CD4-positive, CD25-positive, alpha-beta regulatory T cell (primary cell): Measurements from ENCODE around the gene SPATS1. TPM values are rescaled to one million over a fixed set of nuclear protein-coding genes. Genes with fewer than 3 reads are reported as not detected.
A peak's percentile ranks its signal among the peaks of the same experiment; 100 is the strongest.
"Not testable (repeated sequence)": the region's sequence is repeated elsewhere in the genome, so short reads cannot be mapped to it uniquely, and the experiment has no call there.

ENCODE experiments used
- ATAC-seq, 2 donors: fragments of 150-1000 bp; cut with Tn5 transposase; one replicate each; pipeline ENCODE4 v1.10.0; 2021; ENCODE audit warnings: low read depth in 2 of 2, moderate number of reproducible peaks in 2 of 2, moderate library complexity in 1 of 2
- DNase-seq, 3 donors: peaks; one replicate each; pipeline versions ENCODE4 v3.0.0 to v3.0.0-alpha.2; 2012 to 2022; ENCODE audit warnings: mixed read lengths in 1 of 3
- H3K27ac ChIP-seq: one replicate; pipeline ENCODE4 v1.7.0; 2013; ENCODE audit warnings: mild to moderate bottlenecking, low read length; ENCODE audit not compliant: insufficient read depth, poor library complexity, severe bottlenecking
- H3K27me3 ChIP-seq: one replicate; pipeline ENCODE4 v1.7.0; 2013; ENCODE audit warnings: low read length; ENCODE audit not compliant: control insufficient read depth, insufficient read depth
- H3K36me3 ChIP-seq: one replicate; pipeline ENCODE4 v1.7.0; 2013; ENCODE audit warnings: mild to moderate bottlenecking, low read length, moderate library complexity; ENCODE audit not compliant: control insufficient read depth, insufficient read depth
- H3K4me1 ChIP-seq: 2 replicates; pipeline ENCODE4 v1.7.0; 2013; ENCODE audit warnings: mild to moderate bottlenecking, low read length; ENCODE audit not compliant: insufficient read depth, control insufficient read depth, poor library complexity, severe bottlenecking
- H3K4me3 ChIP-seq: one replicate; pipeline ENCODE4 v1.7.0; 2013; ENCODE audit warnings: low read depth, mild to moderate bottlenecking, low read length, moderate library complexity
- H3K9me3 ChIP-seq, 2 experiments: 1 replicate in 1 of 2; 2 replicates in 1 of 2; pipeline ENCODE4 v1.7.0; 2013; ENCODE audit warnings: low read length in 2 of 2, mild to moderate bottlenecking in 1 of 2, moderate library complexity in 1 of 2; ENCODE audit not compliant: control insufficient read depth in 2 of 2
- H3K27ac Mint-ChIP-seq, 3 donors: one replicate each; pipeline ENCODE4 v1.8.0; 2020 to 2022; ENCODE audit warnings: mild to moderate bottlenecking in 3 of 3, mixed read lengths in 3 of 3, moderate library complexity in 2 of 3
- H3K27me3 Mint-ChIP-seq: one replicate; pipeline ENCODE4 v1.8.0; 2022; ENCODE audit warnings: mild to moderate bottlenecking, mixed read lengths
- H3K36me3 Mint-ChIP-seq: one replicate; pipeline ENCODE4 v1.8.0; 2020; ENCODE audit warnings: mixed read lengths
- H3K4me1 Mint-ChIP-seq, 4 donors: one replicate each; pipeline ENCODE4 v1.8.0; 2020 to 2022; ENCODE audit warnings: mixed read lengths in 4 of 4, mild to moderate bottlenecking in 1 of 4
- H3K4me3 Mint-ChIP-seq, 4 donors: one replicate each; pipeline ENCODE4 v1.8.0; 2020 to 2022; ENCODE audit warnings: mild to moderate bottlenecking in 4 of 4, mixed read lengths in 4 of 4, moderate library complexity in 3 of 4
- H3K9me3 Mint-ChIP-seq, 7 donors: one replicate each; pipeline ENCODE4 v1.8.0; 2020 to 2022; ENCODE audit warnings: mixed read lengths in 7 of 7, mild to moderate bottlenecking in 3 of 7, moderate library complexity in 2 of 7
- polyA plus RNA-seq, 4 donors: library from polyadenylated mRNA; unstranded; fragments of 300-500 nt; fragmentation: Illumina TruSeq; gene quantifications; one replicate each; pipeline ENCODE4 v1.2.3, GENCODE V29; 2021
- total RNA-seq: library from RNA; stranded (reverse); gene quantifications from one replicate; pipeline ENCODE4 v1.2.3, GENCODE V29; 2022

The SPATS1 gene
- total and polyA plus RNA-seq, 5 donors from 2014 or later, result not detected

DNA sequence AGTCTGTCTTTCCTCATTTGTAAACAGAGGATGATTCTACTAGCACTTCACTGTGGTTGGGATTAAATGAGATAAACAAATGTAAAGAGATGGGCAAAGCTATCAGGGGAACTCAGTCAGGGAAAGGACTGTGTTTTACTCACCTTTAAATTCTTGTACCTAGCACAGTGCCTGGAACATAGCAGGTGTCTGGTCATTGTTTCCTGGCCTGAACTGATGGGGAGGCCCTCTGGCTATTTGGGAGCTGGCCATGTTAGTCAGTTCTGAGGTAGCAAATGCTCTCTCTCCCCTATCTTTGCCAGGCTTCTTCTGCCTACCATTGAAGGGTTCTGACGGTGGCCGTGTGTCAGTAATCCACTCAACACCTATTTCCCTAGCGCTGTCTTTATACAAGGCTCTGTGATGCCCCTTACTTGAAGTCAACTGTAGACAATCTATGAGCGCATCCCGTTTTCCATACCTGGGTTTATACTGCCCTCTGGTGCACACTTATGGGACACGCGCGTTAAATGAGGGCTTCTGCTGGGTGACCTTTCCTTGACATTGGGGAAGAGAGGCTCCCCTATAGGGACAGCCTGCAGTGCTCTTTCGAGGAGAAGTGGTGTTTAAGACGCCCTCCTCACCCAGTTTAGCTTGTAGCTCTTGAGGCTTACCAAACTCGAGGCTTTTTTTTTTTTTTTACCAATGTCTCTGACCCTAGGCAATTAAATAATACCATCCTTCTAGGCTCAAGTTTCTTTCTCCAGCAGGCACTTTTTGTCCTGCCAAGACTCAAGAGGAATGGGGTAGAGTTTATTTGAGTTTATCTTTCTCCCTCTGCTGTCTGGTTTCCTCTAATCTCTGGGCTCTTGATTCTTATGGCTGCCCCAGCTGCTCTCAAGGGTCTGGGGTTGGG, 4.0 kb upstream of the SPATS1 start:
- Histone ChIP-seq H3K27me3 (peaks cover 9% of the 10 kb centered on the region), H3K4me1 (no peaks in the 10 kb centered on the region), H3K9me3 (no peaks in the 10 kb centered on the region), H3K36me3 (no peaks in the 10 kb centered on the region), H3K27ac (no peak overlapping the region), H3K4me3 (no peak overlapping the region)
- peak; percentile 40 to 74 (median 65) for DNase-seq
- peak; percentile 77 to 78 for ATAC-seq
- H3K27me3 Mint-ChIP-seq, result peaks cover 50% of the 10 kb centered on the region
- no peak overlapping the region for H3K4me3 Mint-ChIP-seq
- no peaks in the 10 kb centered on the region for H3K9me3 Mint-ChIP-seq
- peak overlapping the region in 1 of 3 donors; percentile 50 for H3K27ac Mint-ChIP-seq
- H3K4me1 Mint-ChIP-seq, result no peaks in the 10 kb centered on the region
- H3K36me3 Mint-ChIP-seq, result no peaks in the 10 kb centered on the region

DNA sequence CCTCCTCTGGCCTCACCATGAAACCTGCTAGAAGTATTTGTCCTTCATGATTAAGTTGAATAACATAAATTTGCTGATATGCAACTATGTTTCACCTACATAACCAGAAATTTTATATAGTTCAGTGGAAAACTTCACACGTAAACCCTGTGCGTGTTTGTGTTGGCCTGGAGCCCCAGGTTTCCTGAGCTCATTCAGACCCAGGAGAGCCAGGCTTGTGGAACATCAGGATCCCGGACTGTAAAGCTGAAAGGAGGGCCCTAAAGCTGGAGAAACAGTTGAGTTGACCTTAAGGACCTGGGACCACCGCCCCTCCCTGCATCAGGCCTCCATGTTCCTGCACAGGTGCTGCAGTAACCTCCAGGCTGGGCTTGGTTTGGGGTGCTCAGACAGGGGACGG, 3.1 kb upstream of the SPATS1 start:
- DNase-seq, result no peak
- Mint-ChIP-seq H3K4me1 (no peaks in the 10 kb centered on the region), H3K9me3 (no peaks in the 10 kb centered on the region), H3K4me3 (no peak overlapping the region), H3K27me3 (peaks cover 58% of the 10 kb centered on the region), H3K27ac (no peak overlapping the region), H3K36me3 (no peaks in the 10 kb centered on the region)
- no peak overlapping the region for H3K4me3 ChIP-seq
- no peaks in the 10 kb centered on the region for H3K36me3 ChIP-seq
- no peaks in the 10 kb centered on the region for H3K9me3 ChIP-seq
- H3K27ac ChIP-seq, result no peak overlapping the region
- no peaks in the 10 kb centered on the region for H3K4me1 ChIP-seq
- H3K27me3 ChIP-seq, result peaks cover 17% of the 10 kb centered on the region
- no peak for ATAC-seq

DNA sequence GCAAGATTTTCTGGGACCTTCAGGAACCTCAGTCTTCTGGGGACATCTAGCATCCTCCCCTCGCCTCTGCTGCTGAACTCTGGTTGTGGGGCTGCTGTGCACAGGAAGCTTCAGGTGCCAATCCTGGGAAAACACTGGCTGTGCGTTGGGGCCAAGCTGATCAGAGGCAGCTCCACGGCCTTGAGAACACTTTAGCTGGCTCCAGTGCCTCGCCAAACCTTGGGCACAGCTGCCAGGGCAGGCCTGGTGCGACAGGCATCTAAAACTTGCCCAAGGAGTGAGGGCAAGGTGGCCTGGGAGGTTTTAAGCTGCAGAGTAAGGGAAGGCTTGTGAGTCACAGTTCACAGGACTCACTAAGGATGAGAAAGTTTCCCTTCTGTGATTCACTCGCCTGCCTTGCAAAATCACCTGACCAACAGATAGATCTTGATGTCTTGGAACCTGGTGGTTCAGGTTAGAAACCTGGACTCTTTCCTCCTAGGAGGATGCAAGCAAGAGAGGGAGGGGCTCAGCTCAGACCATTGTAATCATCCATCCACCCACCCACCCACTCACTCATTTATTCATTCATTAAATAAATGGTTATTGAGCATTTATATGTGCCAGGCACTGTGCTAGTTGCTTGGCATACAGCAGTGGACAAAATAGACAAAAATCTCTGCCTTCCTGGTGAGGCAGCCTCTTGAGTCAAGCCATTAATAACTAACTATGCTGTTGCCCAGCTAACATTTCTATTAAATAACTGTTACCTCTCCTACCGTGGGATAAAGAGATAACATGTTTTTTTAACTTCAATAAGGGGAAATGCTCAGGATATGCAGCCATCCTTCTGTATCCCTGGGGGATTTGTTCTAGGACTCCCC, 2.5 kb upstream of the SPATS1 start:
- Mint-ChIP-seq H3K27me3 (peaks cover 65% of the 10 kb centered on the region), H3K4me3 (no peak overlapping the region), H3K9me3 (no peaks in the 10 kb centered on the region), H3K27ac (no peak overlapping the region), H3K4me1 (no peaks in the 10 kb centered on the region), H3K36me3 (no peaks in the 10 kb centered on the region)
- DNase-seq (no peak), ATAC-seq (no peak)
- H3K9me3 ChIP-seq, result no peaks in the 10 kb centered on the region
- H3K4me1 ChIP-seq, result no peaks in the 10 kb centered on the region
- no peak overlapping the region for H3K4me3 ChIP-seq
- peaks cover 20% of the 10 kb centered on the region for H3K27me3 ChIP-seq
- no peaks in the 10 kb centered on the region for H3K36me3 ChIP-seq
- H3K27ac ChIP-seq, result no peak overlapping the region

DNA sequence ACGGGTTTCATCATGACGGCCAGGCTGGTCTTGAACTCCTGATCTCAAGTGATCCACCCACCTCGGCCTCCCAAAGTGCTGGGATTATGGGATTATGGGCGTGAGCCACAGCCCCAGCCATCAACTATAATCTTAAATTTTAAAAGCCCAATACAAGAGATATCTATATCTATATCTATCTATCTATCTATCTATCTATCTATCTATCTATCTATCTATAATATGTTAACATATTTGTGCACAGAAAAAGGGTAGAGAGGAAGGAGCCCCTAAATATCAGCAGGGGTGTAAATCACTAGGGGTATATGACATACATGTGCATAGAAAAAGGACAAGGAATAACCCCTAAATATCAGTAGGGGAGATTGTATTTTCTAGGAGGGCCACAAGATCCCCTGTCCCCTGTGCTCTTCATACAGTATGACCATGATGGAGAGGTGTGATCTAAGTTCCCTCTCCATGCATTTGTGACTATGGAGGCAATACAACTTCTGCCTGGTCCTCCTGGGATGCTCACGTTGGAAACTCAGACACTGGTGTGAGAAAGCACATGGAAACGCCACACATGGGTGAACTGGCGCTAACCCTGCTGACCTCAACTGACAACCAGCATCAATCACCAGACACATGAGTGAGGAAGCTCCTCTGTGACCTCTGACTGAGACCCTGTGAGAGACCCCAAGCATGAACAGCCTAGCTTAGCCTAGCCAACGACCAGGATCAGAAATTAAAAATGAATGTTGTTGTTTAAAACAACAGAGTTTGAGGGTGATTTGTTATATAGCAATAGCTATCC, 1.2 kb upstream of the SPATS1 start:
- Mint-ChIP-seq H3K9me3 (no peaks in the 10 kb centered on the region), H3K4me3 (no peak overlapping the region), H3K4me1 (no peaks in the 10 kb centered on the region)

DNA sequence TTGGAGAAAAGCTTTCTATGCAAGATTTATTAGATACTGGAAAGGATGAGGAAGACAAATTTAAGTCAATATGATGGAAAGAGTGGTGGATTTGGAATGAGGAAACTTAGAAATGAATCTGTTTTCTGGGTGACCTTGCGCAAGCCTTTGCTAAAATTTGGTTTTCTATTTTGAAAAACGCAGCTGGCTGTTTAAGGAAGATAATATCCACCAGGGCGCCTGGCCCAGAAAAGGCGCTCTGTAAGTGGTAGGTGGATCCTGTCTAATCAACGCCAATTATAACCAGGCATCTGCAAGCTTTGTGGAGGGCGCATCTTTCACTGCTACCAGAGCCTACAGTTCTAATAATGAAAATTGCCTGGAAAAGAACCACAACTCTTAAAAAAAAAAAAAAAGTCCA, 398 bp upstream of the SPATS1 start:
- no peak for ATAC-seq
- Histone ChIP-seq H3K27ac (no peak overlapping the region), H3K36me3 (no peaks in the 10 kb centered on the region), H3K27me3 (peaks cover 27% of the 10 kb centered on the region), H3K4me1 (no peaks in the 10 kb centered on the region), H3K4me3 (no peak overlapping the region), H3K9me3 (no peaks in the 10 kb centered on the region)
- no peaks in the 10 kb centered on the region for H3K36me3 Mint-ChIP-seq
- no peak for DNase-seq
- no peaks in the 10 kb centered on the region for H3K4me1 Mint-ChIP-seq
- H3K9me3 Mint-ChIP-seq, result no peaks in the 10 kb centered on the region
- H3K4me3 Mint-ChIP-seq, result no peak overlapping the region
- H3K27ac Mint-ChIP-seq, result no peak overlapping the region
- peaks cover 66% of the 10 kb centered on the region for H3K27me3 Mint-ChIP-seq

More for the DNA sequence above, 1.2 kb upstream of the SPATS1 start:
- Histone ChIP-seq H3K27ac (no peak overlapping the region), H3K27me3 (peaks cover 27% of the 10 kb centered on the region), H3K4me1 (no peaks in the 10 kb centered on the region), H3K4me3 (no peak overlapping the region), H3K36me3 (no peaks in the 10 kb centered on the region), H3K9me3 (no peaks in the 10 kb centered on the region)
- DNase-seq, result no peak
- ATAC-seq, result no peak
- Mint-ChIP-seq H3K27me3 (peaks cover 65% of the 10 kb centered on the region), H3K27ac (no peak overlapping the region), H3K36me3 (no peaks in the 10 kb centered on the region)

DNA sequence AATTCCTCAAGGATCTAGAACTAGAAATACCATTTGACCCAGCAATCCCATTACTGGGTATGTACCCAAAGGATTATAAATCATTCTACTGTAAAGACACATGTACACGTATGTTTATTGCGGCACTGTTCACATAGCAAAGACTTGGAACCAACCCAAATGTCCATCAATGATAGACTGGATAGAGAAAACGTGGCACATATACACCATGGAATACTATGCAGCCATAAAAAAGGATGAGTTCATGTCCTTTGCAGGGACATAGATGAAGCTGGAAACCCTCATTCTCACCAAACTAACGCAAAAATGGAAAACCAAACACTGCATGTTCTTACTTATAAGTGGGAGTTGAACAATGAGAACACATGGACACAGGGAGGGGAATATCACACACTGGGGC, 4.4 kb downstream of the SPATS1 start:
- not testable (repeated sequence) for H3K9me3 Mint-ChIP-seq, H3K27ac ChIP-seq, H3K36me3 Mint-ChIP-seq, H3K27ac Mint-ChIP-seq, H3K4me3 ChIP-seq, DNase-seq, H3K4me1 ChIP-seq, H3K36me3 ChIP-seq, H3K4me3 Mint-ChIP-seq, ATAC-seq, H3K4me1 Mint-ChIP-seq, H3K9me3 ChIP-seq
- peaks cover 22% of the 10 kb centered on the region for H3K27me3 ChIP-seq
- peaks cover 59% of the 10 kb centered on the region for H3K27me3 Mint-ChIP-seq

DNA sequence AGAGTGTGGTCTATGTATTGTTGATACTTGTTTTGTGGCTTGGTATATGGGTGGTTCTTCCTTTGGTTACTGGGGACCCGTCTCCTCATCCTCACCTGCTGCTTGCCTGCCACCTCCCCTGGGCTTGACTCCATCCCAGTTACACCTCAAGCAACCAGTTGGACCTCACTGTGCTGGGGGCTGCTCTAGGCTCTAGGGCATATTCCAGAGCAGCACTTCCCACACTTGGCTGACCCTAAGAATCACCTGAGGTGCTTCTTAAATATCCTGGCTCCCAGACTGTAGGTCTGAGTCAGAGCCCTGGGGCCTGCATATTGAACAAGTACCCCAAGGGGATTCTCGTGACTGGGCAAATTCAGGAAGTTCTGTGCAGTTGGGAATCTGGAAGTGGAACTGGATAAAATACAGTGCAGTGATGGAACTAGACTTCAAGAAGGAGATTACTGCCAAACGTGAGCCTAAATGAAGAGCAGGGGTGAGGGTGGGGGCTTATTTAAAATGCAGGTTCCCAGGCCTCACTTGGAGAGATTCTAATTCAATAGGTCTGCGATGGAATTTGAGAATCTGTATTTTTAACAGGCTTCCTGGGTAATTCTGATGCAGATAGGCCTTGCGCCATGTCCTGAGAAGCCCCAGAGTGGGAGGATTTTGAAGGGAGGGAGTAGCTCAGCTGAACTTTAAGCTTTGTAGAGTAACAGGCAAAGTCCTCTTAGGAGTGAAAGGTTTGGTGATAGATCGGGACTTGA, 7.6 kb downstream of the SPATS1 start:
- H3K27ac Mint-ChIP-seq, result peak overlapping the region in 1 of 3 donors; percentile 74
- Histone ChIP-seq H3K36me3 (no peaks in the 10 kb centered on the region), H3K4me3 (no peak overlapping the region), H3K9me3 (no peaks in the 10 kb centered on the region), H3K27ac (no peak overlapping the region), H3K27me3 (peaks cover 7% of the 10 kb centered on the region), H3K4me1 (no peaks in the 10 kb centered on the region)
- peaks cover 34% of the 10 kb centered on the region for H3K27me3 Mint-ChIP-seq
- no peaks in the 10 kb centered on the region for H3K36me3 Mint-ChIP-seq
- ATAC-seq (no peak), DNase-seq (no peak)
- H3K9me3 Mint-ChIP-seq, result no peaks in the 10 kb centered on the region
- no peak overlapping the region for H3K4me3 Mint-ChIP-seq
- no peaks in the 10 kb centered on the region for H3K4me1 Mint-ChIP-seq
